Lower leg skin (tissue), 3 donors: ENCODE measurements around the gene OR5B12.

Experiments
- CTCF ChIP-seq, 3 donors: fragments of 450-650 bp; IDR thresholded peaks; one replicate each; pipeline ENCODE4 v1.5.1; 2016; ENCODE audit warnings: antibody characterized with exemption in 3 of 3, mild to moderate bottlenecking in 3 of 3, moderate library complexity in 2 of 3
- POLR2A ChIP-seq, 2 donors: fragments of 450-650 bp; IDR thresholded peaks; one replicate each; pipeline ENCODE4 v1.6.1; 2016 to 2017; ENCODE audit warnings: antibody characterized with exemption in 2 of 2, mild to moderate bottlenecking in 1 of 2, moderate library complexity in 1 of 2

- TF ChIP-seq CTCF (IDR thresholded peaks at IDR 0.05): no peak
- no peak for TF ChIP-seq POLR2A (IDR thresholded peaks at IDR 0.05)
These were observed 29.9 kb upstream of the OR5B12 start for GRCh38 chr11:58471892-58472291.
